K562 (cell line): ENCODE data around the gene SLC22A23. TPM values are rescaled to one million over a fixed set of nuclear protein-coding genes. Genes with fewer than 3 reads are reported as not detected.

Experiments used
- ARID1B ChIP-seq: fragments of 450-650 bp; IDR thresholded peaks from 2 replicates; pipeline ENCODE4 v1.6.1; 2016; ENCODE audit warnings: antibody characterized with exemption, mild to moderate bottlenecking, inconsistent platforms
- ELF4 ChIP-seq: fragments of 450-650 bp; formaldehyde crosslinking; IDR thresholded peaks from 2 replicates; pipeline ENCODE4 v1.4.0; 2022; ENCODE audit warnings: missing genetic modification characterization
- HDAC2 ChIP-seq: fragments of 450-650 bp; IDR thresholded peaks from 2 replicates; pipeline ENCODE4 v1.6.1; 2016; ENCODE audit warnings: mild to moderate bottlenecking
- HSF4 ChIP-seq: fragments of 250-450 bp; sonication (Bioruptor Pico); IDR thresholded peaks from 2 replicates; pipeline ENCODE4 v2.1.2; 2022; ENCODE audit warnings: mild to moderate bottlenecking, moderate library complexity, borderline replicate concordance
- KAT8 ChIP-seq: fragments of 450-650 bp; IDR thresholded peaks from 2 replicates; pipeline ENCODE4 v1.6.1; 2016; ENCODE audit warnings: low read depth, mild to moderate bottlenecking
- MECOM ChIP-seq: fragments of 250-450 bp; sonication (Bioruptor Pico); IDR thresholded peaks from 2 replicates; pipeline ENCODE4 v1.8.0; 2022; ENCODE audit warnings: inconsistent platforms
- MTA1 ChIP-seq: fragments of 450-650 bp; IDR thresholded peaks from 2 replicates; pipeline ENCODE4 v1.6.1; 2017; ENCODE audit warnings: borderline replicate concordance
- NFE2 ChIP-seq: IDR thresholded peaks from 2 replicates; pipeline ENCODE4 v1.6.1; 2014; ENCODE audit warnings: antibody characterized with exemption, low read depth
- PRPF4 ChIP-seq: fragments of 200-400 bp; formaldehyde crosslinking; IDR thresholded peaks from one replicate; pipeline ENCODE4 v1.6.1; 2017; ENCODE audit warnings: low read length, low read depth, mild to moderate bottlenecking; ENCODE audit not compliant: insufficient read depth, poor library complexity, severe bottlenecking
- SIX5 ChIP-seq, 2 experiments: IDR thresholded peaks; 2 replicates each; pipeline ENCODE4 v1.6.1; 2011; ENCODE audit warnings: low read length in 2 of 2, borderline replicate concordance in 1 of 2, low read depth in 1 of 2, mild to moderate bottlenecking in 1 of 2, moderate library complexity in 1 of 2; ENCODE audit not compliant: insufficient read depth in 1 of 2
- TARDBP ChIP-seq: fragments of 450-650 bp; IDR thresholded peaks from 2 replicates; pipeline ENCODE4 v1.6.1; 2016
- ZNF197 ChIP-seq: fragments of 200-800 bp; sonication (Bioruptor generic); IDR thresholded peaks from 2 replicates; pipeline ENCODE4 v1.6.1; 2016; ENCODE audit warnings: low read depth, missing genetic modification characterization, missing compliant biosample characterization
- polyA plus RNA-seq, 8 experiments: library from polyadenylated mRNA; depleted of rRNA in 4 of 8; stranded (reverse) in 5 of 8; unstranded in 3 of 8; fragments of >200 nt; fragmentation: Nextera tagmentation in 2 of 8; fragmentation: Illumina TruSeq in 1 of 8; extraction: Ambion mirVana in 2 of 8; extraction: Trizol in 1 of 8; gene quantifications; 2 replicates each; pipeline versions ENCODE4 v1.2.1 to v1.2.3, GENCODE V29; 2011 to 2014; ENCODE audit warnings: inconsistent platforms in 1 of 8, missing spikeins in 1 of 8
- total RNA-seq, 7 experiments: library from RNA; depleted of rRNA in 6 of 7; stranded (reverse); fragments of >200 nt in 6 of 7; fragmentation: Illumina TruSeq in 2 of 7; extraction: Trizol in 2 of 7; gene quantifications; 2 replicates each; pipeline versions ENCODE4 v1.2.1 to v1.2.3, GENCODE V29; 2011 to 2021; ENCODE audit warnings: low replicate concordance in 1 of 7
- TF ChIP-seq, protein P1 (sequence below): fragments of 250-450 bp; sonication (Bioruptor Pico); IDR thresholded peaks from 2 replicates; pipeline ENCODE4 v1.5.0; 2020; ENCODE audit warnings: mild to moderate bottlenecking
- TF ChIP-seq, protein P2 (sequence below): IDR thresholded peaks from 2 replicates; pipeline ENCODE4 v1.6.1; 2014; ENCODE audit warnings: antibody characterized with exemption
- TF ChIP-seq, protein P3 (sequence below): fragments of 250-450 bp; sonication (Bioruptor Pico); IDR thresholded peaks from 2 replicates; pipeline ENCODE4 v1.5.0; 2021
- TF ChIP-seq, protein P4 (sequence below): sonication (generic); formaldehyde crosslinking; IDR thresholded peaks from 2 replicates; pipeline ENCODE4 v1.4.0; 2020; ENCODE audit warnings: mild to moderate bottlenecking, missing genetic modification reagents
- TF ChIP-seq, protein P5 (sequence below): fragments of 450-650 bp; IDR thresholded peaks from 2 replicates; pipeline ENCODE4 v1.6.1; 2016; ENCODE audit warnings: antibody characterized with exemption
- TF ChIP-seq, protein P6 (sequence below): fragments of 250-450 bp; sonication (Bioruptor Pico); IDR thresholded peaks from 2 replicates; pipeline ENCODE4 v1.8.0; 2021; ENCODE audit warnings: borderline replicate concordance, mild to moderate bottlenecking, moderate library complexity; ENCODE audit not compliant: poor library complexity, severe bottlenecking

The SLC22A23 gene
- total and polyA plus RNA-seq, 9 of the 15 experiments (the other 6 are each of a cell fraction or from before 2014, with no cell fraction given) = 0.30 to 8.7 (median 2.5) TPM

DNA sequence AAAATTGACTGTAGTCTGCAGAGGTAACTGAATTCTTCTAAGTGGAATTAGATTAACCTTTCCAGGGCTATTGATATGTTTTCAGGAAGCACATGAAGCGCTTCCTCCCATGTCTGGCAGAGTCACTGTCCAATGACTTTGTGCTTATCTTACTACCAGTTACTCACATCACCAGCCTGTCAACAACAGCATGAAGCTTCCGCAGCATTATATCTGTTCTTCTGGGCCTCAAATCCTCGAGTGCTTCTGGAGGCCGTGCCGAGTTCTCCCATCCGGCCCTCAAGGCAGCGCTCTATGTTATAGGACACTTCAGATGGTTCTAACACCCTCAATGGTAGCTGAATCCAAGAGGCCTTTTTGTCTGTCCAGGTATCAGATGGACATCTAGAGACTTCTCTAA, 164.9 kb downstream of the SLC22A23 start (continued):
- TF ChIP-seq TARDBP (no peak), SIX5 (IDR thresholded peaks at IDR 0.05; ENCODE audit: borderline replicate concordance in 1 of 2, insufficient read depth in 1 of 2, low read depth in 1 of 2, low read length in 2 of 2) (no peak), ELF4 (CRISPR knock-in tag) (no peak), PRPF4 (no peak), MECOM (CRISPR knock-in tag) (peak; percentile 91), HDAC2 (peak; percentile 71; the same call in 1 of the 2 replicates), MTA1 (no peak), ZNF197 (CRISPR knock-in tag) (no peak), KAT8 (no peak), ARID1B (peak; percentile 83), NFE2 (peak; percentile 83), HSF4 (CRISPR knock-in tag) (no peak)
- TF ChIP-seq, protein P1, sequence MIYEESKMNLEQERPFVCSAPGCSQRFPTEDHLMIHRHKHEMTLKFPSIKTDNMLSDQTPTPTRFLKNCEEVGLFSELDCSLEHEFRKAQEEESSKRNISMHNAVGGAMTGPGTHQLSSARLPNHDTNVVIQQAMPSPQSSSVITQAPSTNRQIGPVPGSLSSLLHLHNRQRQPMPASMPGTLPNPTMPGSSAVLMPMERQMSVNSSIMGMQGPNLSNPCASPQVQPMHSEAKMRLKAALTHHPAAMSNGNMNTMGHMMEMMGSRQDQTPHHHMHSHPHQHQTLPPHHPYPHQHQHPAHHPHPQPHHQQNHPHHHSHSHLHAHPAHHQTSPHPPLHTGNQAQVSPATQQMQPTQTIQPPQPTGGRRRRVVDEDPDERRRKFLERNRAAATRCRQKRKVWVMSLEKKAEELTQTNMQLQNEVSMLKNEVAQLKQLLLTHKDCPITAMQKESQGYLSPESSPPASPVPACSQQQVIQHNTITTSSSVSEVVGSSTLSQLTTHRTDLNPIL (CRISPR knock-in tag) = no peak
- TF ChIP-seq, protein P2, sequence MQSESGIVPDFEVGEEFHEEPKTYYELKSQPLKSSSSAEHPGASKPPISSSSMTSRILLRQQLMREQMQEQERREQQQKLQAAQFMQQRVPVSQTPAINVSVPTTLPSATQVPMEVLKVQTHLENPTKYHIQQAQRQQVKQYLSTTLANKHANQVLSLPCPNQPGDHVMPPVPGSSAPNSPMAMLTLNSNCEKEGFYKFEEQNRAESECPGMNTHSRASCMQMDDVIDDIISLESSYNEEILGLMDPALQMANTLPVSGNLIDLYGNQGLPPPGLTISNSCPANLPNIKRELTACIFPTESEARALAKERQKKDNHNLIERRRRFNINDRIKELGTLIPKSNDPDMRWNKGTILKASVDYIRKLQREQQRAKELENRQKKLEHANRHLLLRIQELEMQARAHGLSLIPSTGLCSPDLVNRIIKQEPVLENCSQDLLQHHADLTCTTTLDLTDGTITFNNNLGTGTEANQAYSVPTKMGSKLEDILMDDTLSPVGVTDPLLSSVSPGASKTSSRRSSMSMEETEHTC = peak; percentile 62; the same call in 1 of the 2 replicates
- TF ChIP-seq, protein P3, sequence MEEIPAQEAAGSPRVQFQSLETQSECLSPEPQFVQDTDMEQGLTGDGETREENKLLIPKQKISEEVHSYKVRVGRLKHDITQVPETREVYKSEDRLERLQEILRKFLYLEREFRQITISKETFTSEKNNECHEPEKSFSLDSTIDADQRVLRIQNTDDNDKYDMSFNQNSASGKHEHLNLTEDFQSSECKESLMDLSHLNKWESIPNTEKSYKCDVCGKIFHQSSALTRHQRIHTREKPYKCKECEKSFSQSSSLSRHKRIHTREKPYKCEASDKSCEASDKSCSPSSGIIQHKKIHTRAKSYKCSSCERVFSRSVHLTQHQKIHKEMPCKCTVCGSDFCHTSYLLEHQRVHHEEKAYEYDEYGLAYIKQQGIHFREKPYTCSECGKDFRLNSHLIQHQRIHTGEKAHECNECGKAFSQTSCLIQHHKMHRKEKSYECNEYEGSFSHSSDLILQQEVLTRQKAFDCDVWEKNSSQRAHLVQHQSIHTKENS = no peak
- TF ChIP-seq, protein P4, sequence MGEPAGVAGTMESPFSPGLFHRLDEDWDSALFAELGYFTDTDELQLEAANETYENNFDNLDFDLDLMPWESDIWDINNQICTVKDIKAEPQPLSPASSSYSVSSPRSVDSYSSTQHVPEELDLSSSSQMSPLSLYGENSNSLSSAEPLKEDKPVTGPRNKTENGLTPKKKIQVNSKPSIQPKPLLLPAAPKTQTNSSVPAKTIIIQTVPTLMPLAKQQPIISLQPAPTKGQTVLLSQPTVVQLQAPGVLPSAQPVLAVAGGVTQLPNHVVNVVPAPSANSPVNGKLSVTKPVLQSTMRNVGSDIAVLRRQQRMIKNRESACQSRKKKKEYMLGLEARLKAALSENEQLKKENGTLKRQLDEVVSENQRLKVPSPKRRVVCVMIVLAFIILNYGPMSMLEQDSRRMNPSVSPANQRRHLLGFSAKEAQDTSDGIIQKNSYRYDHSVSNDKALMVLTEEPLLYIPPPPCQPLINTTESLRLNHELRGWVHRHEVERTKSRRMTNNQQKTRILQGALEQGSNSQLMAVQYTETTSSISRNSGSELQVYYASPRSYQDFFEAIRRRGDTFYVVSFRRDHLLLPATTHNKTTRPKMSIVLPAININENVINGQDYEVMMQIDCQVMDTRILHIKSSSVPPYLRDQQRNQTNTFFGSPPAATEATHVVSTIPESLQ (CRISPR knock-in tag) = no peak
- TF ChIP-seq, protein P5, sequence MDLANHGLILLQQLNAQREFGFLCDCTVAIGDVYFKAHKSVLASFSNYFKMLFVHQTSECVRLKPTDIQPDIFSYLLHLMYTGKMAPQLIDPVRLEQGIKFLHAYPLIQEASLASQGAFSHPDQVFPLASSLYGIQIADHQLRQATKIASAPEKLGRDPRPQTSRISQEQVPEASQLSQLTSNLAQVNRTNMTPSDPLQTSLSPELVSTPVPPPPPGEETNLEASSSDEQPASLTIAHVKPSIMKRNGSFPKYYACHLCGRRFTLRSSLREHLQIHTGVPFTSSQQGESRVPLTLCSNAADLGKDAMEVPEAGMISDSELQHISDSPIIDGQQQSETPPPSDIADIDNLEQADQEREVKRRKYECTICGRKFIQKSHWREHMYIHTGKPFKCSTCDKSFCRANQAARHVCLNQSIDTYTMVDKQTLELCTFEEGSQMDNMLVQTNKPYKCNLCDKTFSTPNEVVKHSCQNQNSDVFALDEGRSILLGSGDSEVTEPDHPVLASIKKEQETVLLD = no peak
- TF ChIP-seq, protein P6, sequence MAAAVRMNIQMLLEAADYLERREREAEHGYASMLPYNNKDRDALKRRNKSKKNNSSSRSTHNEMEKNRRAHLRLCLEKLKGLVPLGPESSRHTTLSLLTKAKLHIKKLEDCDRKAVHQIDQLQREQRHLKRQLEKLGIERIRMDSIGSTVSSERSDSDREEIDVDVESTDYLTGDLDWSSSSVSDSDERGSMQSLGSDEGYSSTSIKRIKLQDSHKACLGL (CRISPR knock-in tag) = no peak
